Keratinocyte (primary cell): Measurements from ENCODE around the gene ZNF219.

Source experiments
- CTCF ChIP-seq, 3 experiments: IDR thresholded peaks in 1 of 3; conservative IDR thresholded peaks in 1 of 3; optimal IDR thresholded peaks in 1 of 3; 2 replicates in 2 of 3; 3 replicates in 1 of 3; pipeline versions ENCODE3 to v1.5.1; 2011; ENCODE audit warnings: low read length in 3 of 3, mild to moderate bottlenecking in 3 of 3, moderate library complexity in 2 of 3, control low read depth in 1 of 3, inconsistent platforms in 1 of 3; ENCODE audit not compliant: insufficient read depth in 2 of 3; ENCODE audit errors: extremely low read depth in 1 of 3
- EZH2 ChIP-seq: IDR thresholded peaks from one replicate; pipeline ENCODE4 v1.6.1; 2012; ENCODE audit warnings: inconsistent platforms, mild to moderate bottlenecking, low read length, moderate library complexity

- TF ChIP-seq CTCF (optimal IDR thresholded peaks at IDR 0.05 in 1 of 3, IDR thresholded peaks at IDR 0.05 in 1 of 3, conservative IDR thresholded peaks at IDR 0.05 in 1 of 3; ENCODE audit: extremely low read depth in 1 of 3, insufficient read depth in 2 of 3, low read length in 3 of 3) (no peak), EZH2 (no peak)
These were observed 11.1 kb upstream of the ZNF219 start for GRCh38 chr14:21109377-21110138.
